H9 (cell line): ENCODE data around the gene TUBA4A. TPM values are rescaled to one million over a fixed set of nuclear protein-coding genes. Genes with fewer than 3 reads are reported as not detected.

ENCODE experiments used
- DNase-seq: peaks from one replicate; pipeline ENCODE4 v3.0.0-alpha.2; 2017
- H2AFZ ChIP-seq: one replicate; pipeline ENCODE4 v1.6.1; 2013; ENCODE audit warnings: mild to moderate bottlenecking, low read length, control low read depth, moderate library complexity
- H2AK5ac ChIP-seq: 2 replicates; pipeline ENCODE4 v1.6.1; 2013; ENCODE audit warnings: low read length, control low read depth, mixed read lengths; ENCODE audit not compliant: insufficient read length
- H2BK120ac ChIP-seq: one replicate; pipeline ENCODE4 v1.6.1; 2013; ENCODE audit warnings: low read depth, mild to moderate bottlenecking, low read length, control low read depth, inconsistent platforms; ENCODE audit not compliant: poor library complexity, severe bottlenecking
- H2BK12ac ChIP-seq: 2 replicates; pipeline ENCODE4 v1.6.1; 2013; ENCODE audit warnings: low read length, control low read depth, mixed read lengths, low read depth; ENCODE audit not compliant: insufficient read length
- H2BK15ac ChIP-seq: 2 replicates; pipeline ENCODE4 v1.6.1; 2013; ENCODE audit warnings: low read depth, low read length, control low read depth
- H2BK20ac ChIP-seq: one replicate; pipeline ENCODE4 v1.6.1; 2013; ENCODE audit warnings: low read depth, mild to moderate bottlenecking, low read length, control low read depth, inconsistent platforms; ENCODE audit not compliant: poor library complexity, severe bottlenecking
- H2BK5ac ChIP-seq: 2 replicates; pipeline ENCODE4 v1.6.1; 2013; ENCODE audit warnings: low read length, control low read depth, mixed read lengths; ENCODE audit not compliant: insufficient read length
- H3K14ac ChIP-seq: 2 replicates; pipeline ENCODE4 v1.6.1; 2013; ENCODE audit warnings: low read length, control low read depth; ENCODE audit not compliant: insufficient read depth
- H3K18ac ChIP-seq: 2 replicates; pipeline ENCODE4 v1.6.1; 2013; ENCODE audit warnings: low read depth, mild to moderate bottlenecking, mixed read lengths, low read length, control low read depth; ENCODE audit not compliant: insufficient read length
- H3K23ac ChIP-seq: 2 replicates; pipeline ENCODE4 v1.6.1; 2013; ENCODE audit warnings: low read length, control low read depth, mixed read lengths, low read depth; ENCODE audit not compliant: insufficient read length
- H3K23me2 ChIP-seq: 2 replicates; pipeline ENCODE4 v1.6.1; 2013; ENCODE audit warnings: low read depth, mild to moderate bottlenecking, mixed read lengths, low read length, control low read depth; ENCODE audit not compliant: insufficient read length, poor library complexity, severe bottlenecking
- H3K27ac ChIP-seq: 2 replicates; pipeline ENCODE4 v1.5.1; 2013; ENCODE audit warnings: low read length, control low read depth, mixed read lengths, low read depth; ENCODE audit not compliant: insufficient read length
- H3K27me3 ChIP-seq: 2 replicates; pipeline ENCODE4 v1.6.1; 2013; ENCODE audit warnings: low read length, control low read depth, inconsistent platforms; ENCODE audit not compliant: insufficient read depth
- H3K4ac ChIP-seq: 2 replicates; pipeline ENCODE4 v1.6.1; 2013; ENCODE audit warnings: low read depth, mild to moderate bottlenecking, control low read depth, inconsistent platforms, low read length, moderate library complexity
- H3K4me1 ChIP-seq: 2 replicates; pipeline ENCODE4 v1.6.1; 2013; ENCODE audit warnings: low read length, control low read depth, inconsistent platforms; ENCODE audit not compliant: insufficient read depth
- H3K4me2 ChIP-seq: 2 replicates; pipeline ENCODE4 v1.6.1; 2013; ENCODE audit warnings: low read length, control low read depth, mixed read lengths; ENCODE audit not compliant: insufficient read length, insufficient read depth
- H3K56ac ChIP-seq: 2 replicates; pipeline ENCODE4 v1.6.1; 2013; ENCODE audit warnings: low read depth, mild to moderate bottlenecking, mixed read lengths, low read length, control low read depth; ENCODE audit not compliant: insufficient read length
- H3K79me1 ChIP-seq: 2 replicates; pipeline ENCODE4 v1.6.1; 2013; ENCODE audit warnings: low read depth, mild to moderate bottlenecking, moderate library complexity, low read length, control low read depth, inconsistent platforms; ENCODE audit not compliant: insufficient read depth, poor library complexity, severe bottlenecking
- H3K79me2 ChIP-seq: 2 replicates; pipeline ENCODE4 v1.6.1; 2013; ENCODE audit warnings: low read length, control low read depth, inconsistent platforms; ENCODE audit not compliant: insufficient read depth
- H3K9ac ChIP-seq: 2 replicates; pipeline ENCODE4 v1.6.1; 2013; ENCODE audit warnings: low read length, control low read depth, mixed read lengths; ENCODE audit not compliant: insufficient read length; ENCODE audit errors: extremely low read depth
- H3K9me3 ChIP-seq: one replicate; pipeline ENCODE4 v1.6.1; 2013; ENCODE audit warnings: low read depth, low read length, inconsistent platforms; ENCODE audit not compliant: control insufficient read depth
- H3T11ph ChIP-seq: one replicate; pipeline ENCODE4 v1.6.1; 2013; ENCODE audit warnings: mild to moderate bottlenecking, low read length, control low read depth, inconsistent platforms
- H4K20me1 ChIP-seq: one replicate; pipeline ENCODE4 v1.6.1; 2013; ENCODE audit not compliant: control insufficient read depth, insufficient read length, insufficient read depth
- H4K5ac ChIP-seq: 2 replicates; pipeline ENCODE4 v1.6.1; 2013; ENCODE audit warnings: low read depth, mild to moderate bottlenecking, mixed read lengths, low read length, control low read depth; ENCODE audit not compliant: insufficient read length
- H4K8ac ChIP-seq: replicated peaks from 2 replicates; pipeline ENCODE4 v1.6.1; 2013; ENCODE audit warnings: low read length, control low read depth, mixed read lengths, low read depth; ENCODE audit not compliant: insufficient read length
- H4K91ac ChIP-seq: 2 replicates; pipeline ENCODE4 v1.6.1; 2013; ENCODE audit warnings: low read depth, mild to moderate bottlenecking, moderate library complexity, mixed read lengths, low read length, control low read depth; ENCODE audit not compliant: insufficient read length
- H3K27ac Mint-ChIP-seq, 3 experiments: 2 replicates in 2 of 3; 3 replicates in 1 of 3; pipeline ENCODE4 v1.8.0; 2020 to 2021; ENCODE audit warnings: mixed read lengths in 3 of 3, mild to moderate bottlenecking in 1 of 3, moderate library complexity in 1 of 3
- H3K27me3 Mint-ChIP-seq: 2 replicates; pipeline ENCODE4 v1.8.0; 2021; ENCODE audit warnings: low read depth, mild to moderate bottlenecking, moderate library complexity, mixed read lengths
- H3K36me3 Mint-ChIP-seq, 3 experiments: 2 replicates in 2 of 3; 3 replicates in 1 of 3; pipeline ENCODE4 v1.8.0; 2020 to 2021; ENCODE audit warnings: low read depth in 3 of 3, mixed read lengths in 3 of 3; ENCODE audit not compliant: insufficient read depth in 1 of 3
- H3K4me1 Mint-ChIP-seq, 2 experiments: 2 replicates each; pipeline ENCODE4 v1.8.0; 2020; ENCODE audit warnings: mixed read lengths in 2 of 2
- H3K4me3 Mint-ChIP-seq, 2 experiments: 2 replicates in 1 of 2; 3 replicates in 1 of 2; pipeline ENCODE4 v1.8.0; 2020 to 2021; ENCODE audit warnings: mild to moderate bottlenecking in 2 of 2, mixed read lengths in 2 of 2, moderate library complexity in 1 of 2
- H3K9me3 Mint-ChIP-seq, 2 experiments: 2 replicates in 1 of 2; 3 replicates in 1 of 2; pipeline ENCODE4 v1.8.0; 2020; ENCODE audit warnings: mild to moderate bottlenecking in 2 of 2, mixed read lengths in 2 of 2, moderate library complexity in 1 of 2
- CTCF ChIP-seq: fragments of 200-600 bp; sonication (generic); conservative IDR thresholded peaks from 3 replicates; pipeline ENCODE4 v1.8.0; 2021; ENCODE audit warnings: antibody characterized with exemption, mild to moderate bottlenecking
- WGBS: extraction: QIAGEN DNeasy Blood & Tissue Kit; methylation state at CpG from one replicate; pipeline ENCODE4 v1.1.7; 2013; ENCODE audit warnings: missing lambda C conversion rate, low lambda C conversion rate, mixed read lengths; ENCODE audit not compliant: insufficient read length; ENCODE audit errors: extremely low coverage; 5-methylcytosine and 5-hydroxymethylcytosine counted together
- total RNA-seq: library from RNA; stranded (reverse); gene quantifications from 2 replicates; pipeline ENCODE4 v1.2.1, GENCODE V29; 2021

TUBA4A gene
- total RNA-seq, 1 experiment from 2014 or later = 25.5 TPM

- H3K27ac Mint-ChIP-seq = no peak overlapping the region
- H3K23me2 ChIP-seq = no peaks in the 10 kb centered on the region
- H2BK20ac ChIP-seq = no peak overlapping the region
- H2BK120ac ChIP-seq = no peak overlapping the region
- H3K18ac ChIP-seq = no peak overlapping the region
- no peak overlapping the region for H3K23ac ChIP-seq
- H3K4me1 Mint-ChIP-seq = peaks cover 12 to 21% of the 10 kb centered on the region in 2 experiments
- peaks cover 0 to 5% of the 10 kb centered on the region in 2 experiments; a peak in 2 of 5 replicates for H3K9me3 Mint-ChIP-seq
- no peak overlapping the region for H4K5ac ChIP-seq
- H3K79me1 ChIP-seq = no peaks in the 10 kb centered on the region
- H2BK5ac ChIP-seq = no peak overlapping the region
- H3K4me3 Mint-ChIP-seq = no peak overlapping the region
- peaks cover 0 to 4% (median 2%) of the 10 kb centered on the region in 3 experiments; a peak in 2 of 7 replicates for H3K36me3 Mint-ChIP-seq
- no peak overlapping the region for H3K4ac ChIP-seq
- H3T11ph ChIP-seq = no peak overlapping the region
- no peak overlapping the region for H2BK12ac ChIP-seq
- no peak overlapping the region for H3K27ac ChIP-seq
- no peaks in the 10 kb centered on the region for H3K4me1 ChIP-seq
- WGBS = no CpG with 5 or more reads among the region's 5 CpGs
- no peaks in the 10 kb centered on the region for H3K9me3 ChIP-seq
- no peak overlapping the region for H4K91ac ChIP-seq
- no peaks in the 10 kb centered on the region for H3K79me2 ChIP-seq
- H2AFZ ChIP-seq = no peak overlapping the region
- no peak for DNase-seq
- H3K27me3 Mint-ChIP-seq = peaks cover 68% of the 10 kb centered on the region
- H3K27me3 ChIP-seq = no peaks in the 10 kb centered on the region; the same call in 1 of the 2 replicates
- no peak overlapping the region for H3K56ac ChIP-seq
- H3K9ac ChIP-seq = no peak overlapping the region
- TF ChIP-seq CTCF = no peak
- no peak overlapping the region for H3K14ac ChIP-seq
- no peak overlapping the region for H4K8ac ChIP-seq
- no peak overlapping the region for H2BK15ac ChIP-seq
- H3K4me2 ChIP-seq = no peak overlapping the region
- H4K20me1 ChIP-seq = no peaks in the 10 kb centered on the region
- no peak overlapping the region for H2AK5ac ChIP-seq
These were observed 46.3 kb upstream of the TUBA4A start for GRCh38 chr2:219300022-219300421.
